NCI-H460 (cell line): ENCODE results near the gene NTNG1. TPM values are rescaled to one million over a fixed set of nuclear protein-coding genes. Genes with fewer than 3 reads are reported as not detected.
A peak's percentile ranks its signal among the peaks of the same experiment; 100 is the strongest.
"Not testable (repeated sequence)": the region's sequence is repeated elsewhere in the genome, so short reads cannot be mapped to it uniquely, and the experiment has no call there.

Source experiments
- DNase-seq: peaks from one replicate; pipeline ENCODE4 v3.0.0-alpha.2; 2016; ENCODE audit warnings: low read depth; ENCODE audit errors: extremely low read depth
- total RNA-seq: library from RNA; depleted of rRNA; stranded (reverse); fragments of >200 nt; shearing (Covaris generic); gene quantifications from 2 replicates; pipeline ENCODE4 v1.2.3, GENCODE V29; 2014

NTNG1 gene
- total RNA-seq, 1 experiment from 2014 or later = 0.27 TPM

- no peak for DNase-seq
Measured at GRCh38 chr1:107195476-107195875, 54.6 kb downstream of the NTNG1 start.

GRCh38 chr1:107196973-107197562, 56.2 kb downstream of the NTNG1 start:
- DNase-seq = peak; percentile 1

GRCh38 chr1:107198561-107198960, 57.7 kb downstream of the NTNG1 start:
- no peak for DNase-seq

- DNase-seq = no peak
Measured at GRCh38 chr1:107200631-107201030, 59.8 kb downstream of the NTNG1 start.

- DNase-seq = no peak
Measured at GRCh38 chr1:107202007-107202406, 61.2 kb downstream of the NTNG1 start.

GRCh38 chr1:107213225-107213624, 72.4 kb downstream of the NTNG1 start:
- no peak for DNase-seq

GRCh38 chr1:107220036-107220435, 79.2 kb downstream of the NTNG1 start:
- DNase-seq = no peak

GRCh38 chr1:107225706-107226105, 84.9 kb downstream of the NTNG1 start:
- DNase-seq = no peak

GRCh38 chr1:107228704-107229371, 88.0 kb downstream of the NTNG1 start:
- DNase-seq = no peak

- DNase-seq = no peak
Measured at GRCh38 chr1:107229711-107230110, 88.9 kb downstream of the NTNG1 start.

- DNase-seq = no peak
Measured at GRCh38 chr1:107230121-107230520, 89.3 kb downstream of the NTNG1 start.

GRCh38 chr1:107231291-107231690, 90.5 kb downstream of the NTNG1 start:
- DNase-seq = no peak

GRCh38 chr1:107232426-107232825, 91.6 kb downstream of the NTNG1 start:
- DNase-seq = no peak

- not testable (repeated sequence) for DNase-seq
Measured at GRCh38 chr1:107236760-107237159, 95.9 kb downstream of the NTNG1 start.

- no peak for DNase-seq
Measured at GRCh38 chr1:107243461-107243860, 102.6 kb downstream of the NTNG1 start.

- DNase-seq = no peak
Measured at GRCh38 chr1:107244709-107245500, 104.1 kb downstream of the NTNG1 start.

- no peak for DNase-seq
Measured at GRCh38 chr1:107246775-107247345, 106.0 kb downstream of the NTNG1 start.

- DNase-seq = no peak
Measured at GRCh38 chr1:107247679-107248078, 106.8 kb downstream of the NTNG1 start.

GRCh38 chr1:107250169-107250568, 109.3 kb downstream of the NTNG1 start:
- DNase-seq = no peak

- DNase-seq = no peak
Measured at GRCh38 chr1:107251083-107251482, 110.2 kb downstream of the NTNG1 start.

GRCh38 chr1:107251839-107252238, 111.0 kb downstream of the NTNG1 start:
- no peak for DNase-seq
